ENCODE measurements around the gene SLC7A4.

DNA sequence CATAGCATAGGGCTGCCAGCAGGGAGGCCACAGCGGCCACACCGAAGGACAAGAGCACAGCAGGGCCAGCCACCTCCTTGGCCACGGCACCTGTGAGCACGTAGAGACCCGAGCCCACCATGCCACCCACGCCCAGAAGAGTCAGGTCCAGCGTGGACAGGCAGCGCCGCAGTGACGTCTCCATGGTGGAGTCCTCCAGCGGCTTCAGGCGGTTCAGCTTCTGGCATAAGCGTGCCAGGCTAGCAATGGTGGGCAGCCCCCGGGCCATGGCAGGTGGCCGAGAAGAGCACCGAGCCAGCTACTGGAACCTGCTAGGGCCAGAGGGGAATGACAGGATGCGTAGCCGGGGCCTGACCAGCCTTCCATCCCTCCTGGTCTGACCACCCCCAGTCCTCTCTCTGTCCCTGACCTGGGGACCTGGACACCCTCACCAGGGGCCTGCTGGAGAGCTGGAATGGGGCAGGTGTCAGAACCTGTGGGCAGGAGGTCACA is 770 bp downstream of the SLC7A4 start:
- TF ChIP-seq MAFK (IDR thresholded peaks at IDR 0.05; ENCODE audit: low read depth, low read length) = no peak
- no peak for TF ChIP-seq TCF12 (IDR thresholded peaks at IDR 0.05; ENCODE audit: low read depth, low read length)
- no peak for TF ChIP-seq POLR2A (IDR thresholded peaks at IDR 0.05; ENCODE audit: control extremely low read depth in 1 of 2, low read depth in 2 of 2, low read length in 2 of 2)
- TF ChIP-seq RAD21 (IDR thresholded peaks at IDR 0.05 in 1 of 2, conservative IDR thresholded peaks at IDR 0.05 in 1 of 2; ENCODE audit: low read depth in 2 of 2, low read length in 2 of 2) = no peak
- TF ChIP-seq JUND (IDR thresholded peaks at IDR 0.05; ENCODE audit: low read length) = no peak
- no peak for TF ChIP-seq PHF8 (conservative IDR thresholded peaks at IDR 0.05; ENCODE audit: low read depth, low read length)
- TF ChIP-seq, protein P1, sequence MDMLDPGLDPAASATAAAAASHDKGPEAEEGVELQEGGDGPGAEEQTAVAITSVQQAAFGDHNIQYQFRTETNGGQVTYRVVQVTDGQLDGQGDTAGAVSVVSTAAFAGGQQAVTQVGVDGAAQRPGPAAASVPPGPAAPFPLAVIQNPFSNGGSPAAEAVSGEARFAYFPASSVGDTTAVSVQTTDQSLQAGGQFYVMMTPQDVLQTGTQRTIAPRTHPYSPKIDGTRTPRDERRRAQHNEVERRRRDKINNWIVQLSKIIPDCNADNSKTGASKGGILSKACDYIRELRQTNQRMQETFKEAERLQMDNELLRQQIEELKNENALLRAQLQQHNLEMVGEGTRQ (IDR thresholded peaks at IDR 0.05; ENCODE audit: low read length) = no peak
- no peak for TF ChIP-seq SUZ12 (IDR thresholded peaks at IDR 0.05; ENCODE audit: low read length)
- TF ChIP-seq ZNF274 (IDR thresholded peaks at IDR 0.05; ENCODE audit: borderline replicate concordance, extremely low read depth, low read length) = no peak
- TF ChIP-seq, protein P2, sequence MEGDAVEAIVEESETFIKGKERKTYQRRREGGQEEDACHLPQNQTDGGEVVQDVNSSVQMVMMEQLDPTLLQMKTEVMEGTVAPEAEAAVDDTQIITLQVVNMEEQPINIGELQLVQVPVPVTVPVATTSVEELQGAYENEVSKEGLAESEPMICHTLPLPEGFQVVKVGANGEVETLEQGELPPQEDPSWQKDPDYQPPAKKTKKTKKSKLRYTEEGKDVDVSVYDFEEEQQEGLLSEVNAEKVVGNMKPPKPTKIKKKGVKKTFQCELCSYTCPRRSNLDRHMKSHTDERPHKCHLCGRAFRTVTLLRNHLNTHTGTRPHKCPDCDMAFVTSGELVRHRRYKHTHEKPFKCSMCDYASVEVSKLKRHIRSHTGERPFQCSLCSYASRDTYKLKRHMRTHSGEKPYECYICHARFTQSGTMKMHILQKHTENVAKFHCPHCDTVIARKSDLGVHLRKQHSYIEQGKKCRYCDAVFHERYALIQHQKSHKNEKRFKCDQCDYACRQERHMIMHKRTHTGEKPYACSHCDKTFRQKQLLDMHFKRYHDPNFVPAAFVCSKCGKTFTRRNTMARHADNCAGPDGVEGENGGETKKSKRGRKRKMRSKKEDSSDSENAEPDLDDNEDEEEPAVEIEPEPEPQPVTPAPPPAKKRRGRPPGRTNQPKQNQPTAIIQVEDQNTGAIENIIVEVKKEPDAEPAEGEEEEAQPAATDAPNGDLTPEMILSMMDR (IDR thresholded peaks at IDR 0.05; ENCODE audit: control extremely low read depth in 1 of 3, insufficient read depth in 1 of 3, low read depth in 1 of 3, low read length in 3 of 3) = no peak
- no peak for TF ChIP-seq SP1 (IDR thresholded peaks at IDR 0.05; ENCODE audit: low read depth, low read length)
- no peak for TF ChIP-seq GABPA (IDR thresholded peaks at IDR 0.05; ENCODE audit: borderline replicate concordance, insufficient read depth, low read length)
- no peak for TF ChIP-seq EZH2 (IDR thresholded peaks at IDR 0.05; ENCODE audit: low read depth, low read length, severe bottlenecking)
- TF ChIP-seq TAF1 (IDR thresholded peaks at IDR 0.05; ENCODE audit: low read depth, low read length) = no peak

All from H1 (cell line).